Fibroblast of the aortic adventitia (primary cell): ENCODE data around the gene TBC1D22A. TPM values are rescaled to one million over a fixed set of nuclear protein-coding genes. Genes with fewer than 3 reads are reported as not detected.

Experiments used
- DNase-seq: peaks from one replicate; pipeline ENCODE4 v3.0.0-alpha.2; 2010; ENCODE audit warnings: low read depth
- H3K4me3 ChIP-seq: 2 replicates; pipeline ENCODE4 v1.5.1; 2011; ENCODE audit warnings: low read depth, mild to moderate bottlenecking, control low read depth, low read length, moderate library complexity
- total RNA-seq: library from RNA; depleted of rRNA; stranded (reverse); fragments of >200 nt; gene quantifications from 2 replicates; pipeline ENCODE4 v1.2.3, GENCODE V29; 2012; ENCODE audit warnings: low replicate concordance
- TF ChIP-seq, protein P1 (sequence below): IDR thresholded peaks from 2 replicates; pipeline ENCODE4 v1.5.1; 2011; ENCODE audit warnings: mild to moderate bottlenecking, low read length, control low read depth, inconsistent platforms; ENCODE audit not compliant: insufficient read depth

The TBC1D22A gene, protein sequence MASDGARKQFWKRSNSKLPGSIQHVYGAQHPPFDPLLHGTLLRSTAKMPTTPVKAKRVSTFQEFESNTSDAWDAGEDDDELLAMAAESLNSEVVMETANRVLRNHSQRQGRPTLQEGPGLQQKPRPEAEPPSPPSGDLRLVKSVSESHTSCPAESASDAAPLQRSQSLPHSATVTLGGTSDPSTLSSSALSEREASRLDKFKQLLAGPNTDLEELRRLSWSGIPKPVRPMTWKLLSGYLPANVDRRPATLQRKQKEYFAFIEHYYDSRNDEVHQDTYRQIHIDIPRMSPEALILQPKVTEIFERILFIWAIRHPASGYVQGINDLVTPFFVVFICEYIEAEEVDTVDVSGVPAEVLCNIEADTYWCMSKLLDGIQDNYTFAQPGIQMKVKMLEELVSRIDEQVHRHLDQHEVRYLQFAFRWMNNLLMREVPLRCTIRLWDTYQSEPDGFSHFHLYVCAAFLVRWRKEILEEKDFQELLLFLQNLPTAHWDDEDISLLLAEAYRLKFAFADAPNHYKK
- total RNA-seq, result 12.7 and 13.8 TPM in 2 replicates

DNA sequence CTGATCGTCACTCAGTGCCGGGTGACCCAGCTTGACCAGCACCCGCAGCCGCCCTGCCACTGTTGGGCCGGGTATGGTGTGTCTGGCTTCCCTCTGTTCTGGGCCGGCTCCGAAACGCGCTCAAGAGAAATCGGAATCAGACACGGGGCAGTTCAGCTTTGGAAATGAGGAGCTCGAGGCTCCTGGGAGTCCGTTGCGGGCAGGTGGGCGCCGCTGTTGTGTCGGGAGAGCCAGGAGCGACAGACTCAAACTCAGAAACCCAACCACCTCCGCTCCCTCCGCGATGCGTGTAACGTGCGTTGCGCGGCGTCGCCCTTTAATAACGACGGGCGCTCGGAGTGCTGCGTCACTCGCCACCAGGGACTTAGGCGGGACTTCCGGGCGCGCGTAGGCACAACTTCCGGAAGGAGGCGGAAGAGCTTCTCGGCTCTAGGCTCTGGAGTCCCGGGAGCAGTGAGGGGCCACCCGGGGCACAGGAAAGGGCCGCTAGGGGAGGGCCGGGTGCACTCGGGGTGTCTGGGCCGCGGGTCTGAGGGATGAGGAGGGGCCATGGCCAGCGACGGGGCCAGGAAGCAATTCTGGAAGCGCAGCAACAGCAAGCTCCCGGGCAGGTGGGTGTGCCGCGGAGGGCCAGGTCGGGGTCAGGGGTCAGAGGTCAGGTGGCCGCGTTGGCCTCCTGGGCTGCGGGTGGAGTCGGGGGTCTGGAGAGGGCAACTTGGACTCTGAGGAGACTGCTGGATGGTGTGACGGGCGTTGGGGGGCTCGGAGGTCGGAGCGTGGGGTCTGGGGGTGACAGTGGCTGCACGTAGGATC, at the start of gene TBC1D22A:
TBC1D22A (plus strand) TSS at position 413 of the 813 bp plus-strand sequence; CDS start at position 550, 137 bp downstream.
- DNase-seq, result peak; percentile 91
- TF ChIP-seq, protein P1, sequence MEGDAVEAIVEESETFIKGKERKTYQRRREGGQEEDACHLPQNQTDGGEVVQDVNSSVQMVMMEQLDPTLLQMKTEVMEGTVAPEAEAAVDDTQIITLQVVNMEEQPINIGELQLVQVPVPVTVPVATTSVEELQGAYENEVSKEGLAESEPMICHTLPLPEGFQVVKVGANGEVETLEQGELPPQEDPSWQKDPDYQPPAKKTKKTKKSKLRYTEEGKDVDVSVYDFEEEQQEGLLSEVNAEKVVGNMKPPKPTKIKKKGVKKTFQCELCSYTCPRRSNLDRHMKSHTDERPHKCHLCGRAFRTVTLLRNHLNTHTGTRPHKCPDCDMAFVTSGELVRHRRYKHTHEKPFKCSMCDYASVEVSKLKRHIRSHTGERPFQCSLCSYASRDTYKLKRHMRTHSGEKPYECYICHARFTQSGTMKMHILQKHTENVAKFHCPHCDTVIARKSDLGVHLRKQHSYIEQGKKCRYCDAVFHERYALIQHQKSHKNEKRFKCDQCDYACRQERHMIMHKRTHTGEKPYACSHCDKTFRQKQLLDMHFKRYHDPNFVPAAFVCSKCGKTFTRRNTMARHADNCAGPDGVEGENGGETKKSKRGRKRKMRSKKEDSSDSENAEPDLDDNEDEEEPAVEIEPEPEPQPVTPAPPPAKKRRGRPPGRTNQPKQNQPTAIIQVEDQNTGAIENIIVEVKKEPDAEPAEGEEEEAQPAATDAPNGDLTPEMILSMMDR, result peak; percentile 5
- peak within 1 kb of the TSS; percentile 99 for H3K4me3 ChIP-seq

DNA sequence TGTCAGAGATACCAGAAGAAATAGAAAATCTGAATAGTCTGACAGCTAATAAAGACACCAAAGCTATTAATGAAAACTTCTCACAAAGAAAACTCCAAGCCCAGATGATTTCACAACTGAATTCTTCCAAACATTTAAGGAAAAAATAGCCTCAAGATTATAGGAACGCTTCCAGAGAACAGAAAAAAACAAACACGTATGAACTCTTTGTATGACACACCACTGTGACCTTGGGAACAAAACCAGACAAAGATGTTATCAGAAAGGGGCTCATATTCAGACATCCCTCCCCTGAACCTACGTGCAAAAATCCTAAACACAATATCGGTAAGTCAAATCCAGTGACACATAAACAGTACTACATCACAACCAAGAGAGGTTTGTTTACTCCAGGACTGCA, 47.9 kb upstream of the TBC1D22A start:
- DNase-seq, result peak; percentile 44
- H3K4me3 ChIP-seq, result no peak overlapping the region
- TF ChIP-seq, protein P1, result no peak

- DNase-seq, result no peak
- H3K4me3 ChIP-seq, result no peak overlapping the region
- TF ChIP-seq, protein P1, result no peak
These were observed 42.5 kb upstream of the TBC1D22A start for GRCh38 chr22:46719921-46720320.

GRCh38 chr22:46721501-46722085, 40.9 kb upstream of the TBC1D22A start:
- TF ChIP-seq, protein P1, result no peak
- DNase-seq, result no peak
- no peak overlapping the region for H3K4me3 ChIP-seq

GRCh38 chr22:46723882-46724281, 38.6 kb upstream of the TBC1D22A start:
- H3K4me3 ChIP-seq, result no peak overlapping the region
- DNase-seq, result no peak
- TF ChIP-seq, protein P1, result no peak

DNA sequence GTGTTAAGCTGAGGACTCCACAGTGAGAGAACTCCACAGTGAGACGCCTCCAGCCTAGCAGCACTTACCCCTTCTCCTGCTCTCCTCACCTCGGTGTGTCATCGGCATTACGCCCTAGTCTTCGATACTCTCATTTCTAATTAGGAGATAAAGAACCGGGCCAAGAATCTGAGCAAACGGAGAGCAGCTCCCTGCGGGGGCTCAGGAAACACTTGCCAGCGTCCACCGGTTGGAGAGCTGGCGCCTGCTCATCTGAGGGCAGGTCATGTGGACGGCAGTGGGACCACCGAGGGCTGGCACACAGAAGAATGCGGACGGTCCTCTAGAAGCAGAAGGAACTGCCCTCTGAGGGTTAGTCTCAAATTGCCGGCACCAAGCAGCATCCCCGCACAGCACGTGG, 37.4 kb upstream of the TBC1D22A start:
- no peak for DNase-seq
- no peak overlapping the region for H3K4me3 ChIP-seq
- TF ChIP-seq, protein P1, result no peak
